ENCODE data around the gene UAP1L1.

DNA sequence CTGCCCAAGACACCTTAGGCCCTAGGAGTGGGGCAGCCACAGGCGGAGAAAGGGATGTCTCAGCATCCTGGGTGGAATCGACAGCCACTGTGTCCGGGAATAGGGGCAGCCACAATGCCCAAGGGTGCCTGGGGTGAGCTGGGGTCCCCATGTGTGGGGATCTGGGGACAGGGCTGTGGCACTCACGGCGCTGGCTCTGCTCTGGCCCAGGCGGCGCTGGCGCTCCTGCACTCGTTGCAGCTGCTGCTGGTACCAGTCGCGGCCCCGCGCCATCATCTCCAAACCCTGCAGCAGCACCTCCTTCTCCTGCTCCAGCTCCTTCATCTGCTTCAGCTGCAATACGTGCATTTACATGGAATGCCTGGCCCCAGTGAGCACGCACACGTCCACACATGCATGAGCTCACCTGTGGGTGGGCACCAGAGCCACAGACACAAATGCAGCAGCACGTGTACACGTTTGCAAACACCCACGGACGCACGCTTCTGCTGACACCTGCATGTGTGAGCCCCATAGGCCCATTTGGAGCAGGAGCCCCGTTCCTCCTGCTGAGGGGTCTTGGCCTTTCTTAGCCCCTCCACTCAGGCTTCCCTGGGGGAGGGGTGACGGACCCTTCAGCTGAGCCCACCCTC is 11.9 kb upstream of the UAP1L1 start:
- TF ChIP-seq POLR2A (conservative IDR thresholded peaks at IDR 0.05): no peak
- no peak for TF ChIP-seq MYC (IDR thresholded peaks at IDR 0.05; ENCODE audit: low read depth, low read length)
- no peak for TF ChIP-seq MYC (CRISPR knock-in tag; IDR thresholded peaks at IDR 0.05; ENCODE audit: borderline replicate concordance, low read depth)

Measured in K562 (cell line).